ENCODE measurements around the gene HSPD1. TPM values are rescaled to one million over a fixed set of nuclear protein-coding genes. Genes with fewer than 3 reads are reported as not detected.

Gene HSPD1
- total RNA-seq, 1 donor from 2014 or later, result 329 TPM

DNA sequence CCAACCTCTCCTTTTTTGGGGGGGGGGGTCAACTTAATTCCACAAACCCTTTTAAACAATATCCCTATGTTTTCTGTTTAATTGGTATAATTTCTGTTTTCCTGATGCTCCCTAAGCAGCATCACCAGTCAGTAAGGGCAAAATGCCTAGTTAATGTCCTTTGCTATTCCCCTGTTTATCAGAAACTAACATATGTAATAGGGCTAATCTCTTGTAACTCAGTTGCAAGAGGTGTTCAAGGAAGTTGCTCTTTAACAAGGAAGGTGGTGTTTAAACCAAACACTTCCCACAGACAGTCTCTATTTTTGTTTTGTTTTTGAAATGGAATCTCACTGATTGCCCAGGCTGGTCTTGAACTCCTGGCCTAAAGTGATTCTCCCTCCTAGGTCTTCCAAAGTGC lies 52.8 kb downstream of the HSPD1 start:
- Mint-ChIP-seq H3K9me3 (ENCODE audit: unreplicated experiment) (no peaks in the 10 kb centered on the region), H3K4me1 (ENCODE audit: low read depth, unreplicated experiment) (no peaks in the 10 kb centered on the region), H3K27ac (ENCODE audit: unreplicated experiment) (no peak overlapping the region), H3K36me3 (ENCODE audit: low read depth, unreplicated experiment) (no peaks in the 10 kb centered on the region), H3K27me3 (ENCODE audit: low read depth, unreplicated experiment) (no peaks in the 10 kb centered on the region), H3K4me3 (ENCODE audit: unreplicated experiment) (no peak overlapping the region)
- Histone ChIP-seq H3K79me2 (ENCODE audit: insufficient read depth, low read length) (no peaks in the 10 kb centered on the region), H3K4me3 (ENCODE audit: insufficient read depth, low read depth, low read length) (no peak overlapping the region), H2AFZ (ENCODE audit: low read depth, low read length) (no peak overlapping the region), H4K20me1 (ENCODE audit: insufficient read depth, low read length) (no peaks in the 10 kb centered on the region), H3K27ac (ENCODE audit: low read depth, low read length) (no peak overlapping the region), H3K36me3 (ENCODE audit: insufficient read depth, low read length) (no peaks in the 10 kb centered on the region), H3K9ac (ENCODE audit: low read length) (no peak overlapping the region), H3K4me2 (ENCODE audit: low read length) (no peak overlapping the region), H3K27me3 (ENCODE audit: insufficient read depth, low read length) (no peaks in the 10 kb centered on the region), H3K4me1 (ENCODE audit: insufficient read depth, low read length) (no peaks in the 10 kb centered on the region), H3K9me3 (ENCODE audit: insufficient read depth, low read depth, low read length) (no peaks in the 10 kb centered on the region)
- no peak for TF ChIP-seq EZH2 (IDR thresholded peaks at IDR 0.05; ENCODE audit: insufficient read depth, low read length)
- TF ChIP-seq, protein P1, sequence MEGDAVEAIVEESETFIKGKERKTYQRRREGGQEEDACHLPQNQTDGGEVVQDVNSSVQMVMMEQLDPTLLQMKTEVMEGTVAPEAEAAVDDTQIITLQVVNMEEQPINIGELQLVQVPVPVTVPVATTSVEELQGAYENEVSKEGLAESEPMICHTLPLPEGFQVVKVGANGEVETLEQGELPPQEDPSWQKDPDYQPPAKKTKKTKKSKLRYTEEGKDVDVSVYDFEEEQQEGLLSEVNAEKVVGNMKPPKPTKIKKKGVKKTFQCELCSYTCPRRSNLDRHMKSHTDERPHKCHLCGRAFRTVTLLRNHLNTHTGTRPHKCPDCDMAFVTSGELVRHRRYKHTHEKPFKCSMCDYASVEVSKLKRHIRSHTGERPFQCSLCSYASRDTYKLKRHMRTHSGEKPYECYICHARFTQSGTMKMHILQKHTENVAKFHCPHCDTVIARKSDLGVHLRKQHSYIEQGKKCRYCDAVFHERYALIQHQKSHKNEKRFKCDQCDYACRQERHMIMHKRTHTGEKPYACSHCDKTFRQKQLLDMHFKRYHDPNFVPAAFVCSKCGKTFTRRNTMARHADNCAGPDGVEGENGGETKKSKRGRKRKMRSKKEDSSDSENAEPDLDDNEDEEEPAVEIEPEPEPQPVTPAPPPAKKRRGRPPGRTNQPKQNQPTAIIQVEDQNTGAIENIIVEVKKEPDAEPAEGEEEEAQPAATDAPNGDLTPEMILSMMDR (IDR thresholded peaks at IDR 0.05; ENCODE audit: insufficient read depth, low read depth, low read length), result no peak
- FAIRE-seq (no peak), DNase-seq (ENCODE audit: low read depth) (no peak)

GRCh38 chr2:197445746-197446145 lies 53.9 kb downstream of the HSPD1 start:
- Histone ChIP-seq H4K20me1 (ENCODE audit: insufficient read depth, low read length) (no peaks in the 10 kb centered on the region), H2AFZ (ENCODE audit: low read depth, low read length) (no peak overlapping the region), H3K27ac (ENCODE audit: low read depth, low read length) (no peak overlapping the region), H3K4me2 (ENCODE audit: low read length) (no peak overlapping the region), H3K36me3 (ENCODE audit: insufficient read depth, low read length) (no peaks in the 10 kb centered on the region), H3K9ac (ENCODE audit: low read length) (no peak overlapping the region), H3K9me3 (ENCODE audit: insufficient read depth, low read depth, low read length) (no peaks in the 10 kb centered on the region), H3K79me2 (ENCODE audit: insufficient read depth, low read length) (no peaks in the 10 kb centered on the region), H3K4me1 (ENCODE audit: insufficient read depth, low read length) (no peaks in the 10 kb centered on the region), H3K4me3 (ENCODE audit: insufficient read depth, low read depth, low read length) (no peak overlapping the region), H3K27me3 (ENCODE audit: insufficient read depth, low read length) (no peaks in the 10 kb centered on the region)
- Mint-ChIP-seq H3K4me1 (ENCODE audit: low read depth, unreplicated experiment) (no peaks in the 10 kb centered on the region), H3K4me3 (ENCODE audit: unreplicated experiment) (peak overlapping the region; percentile 28), H3K36me3 (ENCODE audit: low read depth, unreplicated experiment) (no peaks in the 10 kb centered on the region), H3K9me3 (ENCODE audit: unreplicated experiment) (no peaks in the 10 kb centered on the region), H3K27me3 (ENCODE audit: low read depth, unreplicated experiment) (no peaks in the 10 kb centered on the region), H3K27ac (ENCODE audit: unreplicated experiment) (no peak overlapping the region)
- no peak for FAIRE-seq
- no peak for DNase-seq (ENCODE audit: low read depth)
- TF ChIP-seq, protein P1 (IDR thresholded peaks at IDR 0.05; ENCODE audit: insufficient read depth, low read depth, low read length), result no peak
- TF ChIP-seq EZH2 (IDR thresholded peaks at IDR 0.05; ENCODE audit: insufficient read depth, low read length), result no peak

DNA sequence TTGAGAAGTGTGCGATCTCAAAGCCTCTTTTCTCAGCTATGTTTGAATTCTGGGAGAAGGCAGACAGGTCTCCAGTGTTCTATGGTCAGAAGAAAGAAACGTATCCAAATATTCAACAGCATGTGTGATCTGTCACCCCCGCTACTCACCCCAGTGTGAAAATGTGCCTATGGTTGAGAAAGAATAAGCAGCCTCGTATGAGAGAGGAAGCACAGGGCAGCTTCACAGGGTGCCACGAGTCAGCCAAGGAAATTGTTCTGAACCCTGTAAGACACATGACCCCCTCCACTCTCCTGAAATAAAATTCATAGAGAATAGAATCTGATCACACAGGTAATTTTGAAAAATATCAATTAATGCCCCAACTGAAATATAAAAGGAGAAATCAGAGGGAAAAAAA lies 56.8 kb downstream of the HSPD1 start:
- no peaks in the 10 kb centered on the region for H4K20me1 ChIP-seq (ENCODE audit: insufficient read depth, low read length)
- Mint-ChIP-seq H3K4me1 (ENCODE audit: low read depth, unreplicated experiment) (no peaks in the 10 kb centered on the region), H3K36me3 (ENCODE audit: low read depth, unreplicated experiment) (no peaks in the 10 kb centered on the region), H3K27me3 (ENCODE audit: low read depth, unreplicated experiment) (no peaks in the 10 kb centered on the region), H3K9me3 (ENCODE audit: unreplicated experiment) (no peaks in the 10 kb centered on the region), H3K4me3 (ENCODE audit: unreplicated experiment) (no peak overlapping the region), H3K27ac (ENCODE audit: unreplicated experiment) (no peak overlapping the region)
- H3K4me1 ChIP-seq (ENCODE audit: insufficient read depth, low read length), result no peaks in the 10 kb centered on the region
- DNase-seq (ENCODE audit: low read depth) (no peak), FAIRE-seq (no peak)
- H3K27me3 ChIP-seq (ENCODE audit: insufficient read depth, low read length), result no peaks in the 10 kb centered on the region
- H3K4me3 ChIP-seq (ENCODE audit: insufficient read depth, low read depth, low read length), result no peak overlapping the region
- no peak overlapping the region for H3K27ac ChIP-seq (ENCODE audit: low read depth, low read length)
- no peak overlapping the region for H3K4me2 ChIP-seq (ENCODE audit: low read length)
- no peaks in the 10 kb centered on the region for H3K9me3 ChIP-seq (ENCODE audit: insufficient read depth, low read depth, low read length)
- H3K9ac ChIP-seq (ENCODE audit: low read length), result no peak overlapping the region
- no peaks in the 10 kb centered on the region for H3K36me3 ChIP-seq (ENCODE audit: insufficient read depth, low read length)
- H2AFZ ChIP-seq (ENCODE audit: low read depth, low read length), result no peak overlapping the region
- no peak for TF ChIP-seq EZH2 (IDR thresholded peaks at IDR 0.05; ENCODE audit: insufficient read depth, low read length)
- TF ChIP-seq, protein P1 (IDR thresholded peaks at IDR 0.05; ENCODE audit: insufficient read depth, low read depth, low read length), result no peak
- H3K79me2 ChIP-seq (ENCODE audit: insufficient read depth, low read length), result no peaks in the 10 kb centered on the region

All from astrocyte (in vitro differentiated cells and primary cell).